ENCODE results near the gene MCAM.
A peak's percentile ranks its signal among the peaks of the same experiment; 100 is the strongest.

Gene MCAM

DNA sequence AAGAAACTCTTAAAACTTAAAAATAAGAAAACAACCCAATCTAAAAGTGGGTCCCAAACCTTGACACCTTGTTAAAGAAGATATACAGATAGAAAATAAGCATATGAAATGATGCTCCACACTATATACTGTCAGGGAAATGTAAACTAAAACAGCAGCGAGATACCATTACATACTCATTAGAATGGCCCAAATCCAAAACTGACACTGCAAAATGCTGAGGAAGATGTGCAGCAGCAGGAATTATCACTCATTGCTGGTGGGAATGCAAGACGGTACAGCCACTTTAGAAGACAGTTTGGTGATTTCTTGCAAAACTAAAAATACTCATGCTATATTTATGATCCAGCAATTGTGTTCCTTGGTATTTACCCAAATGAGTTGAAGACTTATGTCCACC is 12.4 kb upstream of the MCAM start:
- DNase-seq: no peak

DNA sequence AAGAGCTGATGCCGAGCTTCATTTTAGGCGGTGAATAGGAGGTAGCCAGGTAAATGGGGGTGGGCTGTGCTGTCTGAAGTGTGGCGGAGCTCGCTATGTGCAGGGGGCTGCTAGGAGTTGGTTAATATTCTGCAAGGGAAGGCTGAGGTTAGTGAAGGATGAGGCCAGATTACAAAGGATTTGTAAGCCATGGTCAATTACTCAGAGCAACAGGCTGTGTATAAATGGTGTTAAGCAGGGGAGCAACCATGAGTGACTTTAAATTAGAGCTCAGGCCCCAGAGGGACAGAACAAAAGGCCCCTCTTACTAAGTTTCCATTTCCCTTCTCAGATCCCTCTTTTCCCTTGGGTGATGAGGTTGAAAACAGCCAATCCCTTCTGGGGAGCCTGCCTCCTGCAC is 7.3 kb upstream of the MCAM start:
- DNase-seq: no peak

DNA sequence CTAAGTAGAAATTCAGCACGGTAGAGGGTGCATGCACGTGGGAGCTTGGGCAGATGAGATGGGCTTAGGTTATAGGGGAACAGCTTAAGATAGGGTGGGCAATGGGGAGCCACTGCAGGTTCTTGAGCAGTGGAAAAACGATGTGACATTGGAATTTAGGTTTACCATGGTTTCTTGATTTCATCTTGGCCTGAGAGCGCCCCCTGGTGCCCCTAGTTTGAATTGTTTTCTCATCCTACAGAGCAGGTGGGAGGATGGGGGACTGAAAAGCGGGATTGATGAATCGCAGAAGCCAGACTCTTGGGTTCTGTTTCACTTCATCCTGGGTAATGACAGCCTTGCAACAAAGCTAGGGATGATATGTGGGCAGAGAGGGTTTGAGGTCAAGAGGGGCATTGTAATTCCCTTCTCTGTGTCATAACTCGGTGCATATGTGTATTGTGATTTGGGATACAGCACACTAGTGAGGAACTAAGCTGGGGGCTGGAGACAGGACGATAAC is 6.7 kb upstream of the MCAM start:
- DNase-seq: peak; percentile 62

DNA sequence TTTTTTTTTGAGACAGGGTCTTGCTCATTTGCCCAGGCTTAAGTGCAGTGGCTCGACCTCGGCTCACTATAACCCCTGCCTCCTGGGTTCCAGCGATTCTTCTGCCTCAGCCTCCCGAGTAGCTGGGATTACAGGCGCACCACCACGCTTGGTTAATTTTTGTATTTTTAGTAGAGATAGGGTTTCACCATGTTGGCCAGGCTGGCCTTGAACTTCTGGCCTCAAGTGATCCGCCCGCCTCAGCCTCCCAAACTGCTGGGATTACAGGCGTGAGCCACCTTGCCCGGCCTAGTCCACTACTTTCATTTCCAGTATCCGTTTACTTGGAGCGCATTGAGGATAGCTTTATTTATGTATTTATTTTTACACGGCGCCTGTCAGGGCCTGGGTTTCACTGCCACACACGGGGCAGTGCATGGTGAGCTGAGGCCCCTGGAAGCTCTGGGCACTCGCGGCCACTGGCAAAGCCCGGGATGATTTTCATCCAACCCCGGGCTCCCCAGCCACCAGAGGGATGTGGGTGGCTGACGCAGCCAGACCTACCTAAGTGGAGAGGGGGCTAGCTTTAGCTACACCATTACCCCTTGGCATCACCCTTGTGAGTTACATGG is 6.1 kb upstream of the MCAM start:
- DNase-seq: no peak

DNA sequence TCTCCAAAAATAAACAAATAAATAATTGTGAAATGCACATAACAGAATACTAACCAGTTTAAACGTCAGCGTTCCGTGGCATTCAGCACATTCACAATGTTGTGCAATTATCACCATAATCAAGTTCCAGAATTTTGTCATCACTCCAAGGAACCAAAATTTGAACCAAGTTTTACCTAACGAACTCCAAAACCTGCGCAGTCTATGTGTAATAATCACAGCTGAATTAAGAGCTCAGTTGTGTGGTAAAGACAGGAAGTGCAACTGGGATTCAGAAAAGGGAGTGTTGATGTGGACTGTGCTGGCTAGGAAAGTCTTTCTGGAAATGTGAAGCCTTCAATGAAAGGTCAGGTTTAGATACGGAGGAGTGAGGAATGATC is 5.4 kb upstream of the MCAM start:
- no peak for DNase-seq

DNA sequence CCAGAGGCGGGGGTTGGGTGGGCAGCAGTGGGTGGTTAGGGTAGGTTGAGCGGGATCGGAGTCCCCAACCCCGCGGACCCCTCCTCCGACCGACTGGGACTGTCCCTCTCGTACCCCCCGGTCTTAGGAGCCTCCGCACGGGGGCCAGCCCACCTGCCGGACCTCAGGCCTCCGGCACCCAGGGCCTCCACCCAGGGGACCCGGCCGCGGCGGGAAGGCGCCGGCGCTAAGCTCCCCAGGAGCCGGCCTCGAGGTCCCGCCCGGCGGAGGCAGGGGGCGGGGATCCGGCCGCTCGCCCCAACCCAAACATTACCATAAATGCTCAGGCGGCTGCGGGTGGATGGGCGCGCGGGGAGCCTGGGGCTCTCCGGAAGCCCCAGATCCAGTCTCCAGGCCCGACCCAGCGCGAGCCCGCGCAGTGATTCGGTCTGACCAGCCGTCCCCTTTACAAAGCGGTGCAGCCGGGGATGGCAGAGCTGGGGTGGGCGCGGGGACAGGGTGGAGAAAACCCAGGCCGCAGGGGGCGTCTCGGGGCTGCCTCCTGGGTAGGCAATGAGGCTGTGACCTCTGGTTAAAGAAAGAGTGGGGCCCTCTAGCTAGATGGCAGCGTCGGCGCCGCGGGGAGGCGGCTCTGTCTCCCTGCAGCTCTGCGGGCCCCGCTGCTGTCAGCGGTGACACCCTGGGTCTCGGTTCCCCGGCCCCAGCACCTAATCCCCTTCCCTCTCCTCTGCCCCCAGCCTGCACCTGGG is 4.0 kb upstream of the MCAM start:
- DNase-seq: no peak

DNA sequence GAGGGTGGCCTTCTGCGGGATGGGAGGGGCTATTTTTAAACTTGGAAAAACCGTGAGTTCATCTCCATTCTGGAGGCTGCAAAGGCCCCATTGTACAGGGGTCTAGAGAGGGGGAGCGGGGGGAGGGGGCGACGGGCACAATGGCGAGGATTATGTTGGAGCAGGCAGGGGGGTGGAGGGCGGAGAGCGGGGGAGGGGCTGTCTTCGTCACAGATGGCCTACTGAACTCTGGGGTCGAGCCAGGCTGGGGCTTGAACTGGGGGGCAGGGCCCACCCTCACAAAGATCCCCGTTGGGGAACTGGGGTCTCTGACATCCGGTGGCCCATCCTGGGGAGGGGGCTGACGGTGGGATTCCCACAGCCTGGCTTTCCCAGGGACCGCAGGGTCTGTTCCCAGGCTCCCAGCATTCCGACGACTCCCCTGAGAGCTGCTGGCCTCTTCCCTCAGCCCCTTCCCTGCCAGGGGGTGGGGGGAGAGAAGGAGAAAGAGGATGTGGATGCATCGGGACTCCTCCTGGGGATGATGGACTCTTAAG is 3.4 kb upstream of the MCAM start:
- DNase-seq: no peak

DNA sequence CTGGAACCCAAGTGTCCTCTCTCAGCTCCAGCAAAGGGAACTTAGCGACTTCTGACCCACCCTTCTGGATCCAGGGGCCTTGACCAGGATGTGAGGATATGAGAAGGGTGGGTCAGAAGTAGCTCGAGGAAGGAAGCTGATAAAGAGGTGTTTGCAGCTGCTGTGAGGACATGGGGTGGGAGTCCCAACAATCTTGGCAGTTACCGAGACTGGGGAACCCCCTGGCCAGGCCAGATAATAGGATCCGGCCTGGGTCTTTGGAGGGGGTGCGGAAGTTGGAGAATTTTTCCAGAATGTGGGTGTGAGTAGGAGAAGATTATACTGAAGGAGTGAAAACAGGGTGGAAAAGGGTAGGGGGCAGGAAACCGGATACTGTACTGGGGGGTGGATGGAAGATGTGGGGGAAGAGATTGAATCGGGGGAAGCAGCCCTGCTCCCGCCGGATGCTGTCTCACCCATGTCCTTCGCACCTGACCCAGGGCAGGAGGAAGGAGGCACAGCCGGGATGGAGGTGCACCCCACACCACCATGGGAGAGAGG is 2.8 kb upstream of the MCAM start:
- DNase-seq: no peak

DNA sequence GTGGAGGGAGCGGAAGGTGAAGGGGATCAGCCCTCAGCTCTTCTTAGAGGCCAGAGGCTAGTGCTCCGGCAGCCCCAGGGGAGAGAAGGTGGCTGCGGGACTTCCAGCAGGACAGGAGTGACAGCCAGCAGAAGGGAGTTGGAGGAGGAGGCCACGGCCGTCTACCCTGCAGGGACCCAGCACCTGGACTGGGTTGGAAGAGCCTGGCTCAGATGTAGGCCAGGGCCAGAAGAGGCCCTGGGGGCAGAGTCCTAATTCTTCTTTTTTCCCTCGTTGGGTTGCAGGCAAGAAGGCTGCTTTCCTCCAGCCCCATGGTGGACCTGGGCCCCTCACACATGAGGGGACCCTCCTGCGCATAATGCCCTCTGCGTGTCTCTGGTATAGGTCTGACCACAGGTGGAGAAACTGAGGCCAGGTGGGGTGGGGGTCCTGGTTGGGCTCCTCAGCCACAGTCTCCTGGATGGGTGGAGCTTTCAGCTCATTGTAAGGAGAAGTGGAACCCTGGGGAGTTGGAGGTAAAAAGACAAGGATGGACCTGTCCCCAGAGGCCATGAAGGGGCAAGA is 2.3 kb upstream of the MCAM start:
- no peak for DNase-seq

DNA sequence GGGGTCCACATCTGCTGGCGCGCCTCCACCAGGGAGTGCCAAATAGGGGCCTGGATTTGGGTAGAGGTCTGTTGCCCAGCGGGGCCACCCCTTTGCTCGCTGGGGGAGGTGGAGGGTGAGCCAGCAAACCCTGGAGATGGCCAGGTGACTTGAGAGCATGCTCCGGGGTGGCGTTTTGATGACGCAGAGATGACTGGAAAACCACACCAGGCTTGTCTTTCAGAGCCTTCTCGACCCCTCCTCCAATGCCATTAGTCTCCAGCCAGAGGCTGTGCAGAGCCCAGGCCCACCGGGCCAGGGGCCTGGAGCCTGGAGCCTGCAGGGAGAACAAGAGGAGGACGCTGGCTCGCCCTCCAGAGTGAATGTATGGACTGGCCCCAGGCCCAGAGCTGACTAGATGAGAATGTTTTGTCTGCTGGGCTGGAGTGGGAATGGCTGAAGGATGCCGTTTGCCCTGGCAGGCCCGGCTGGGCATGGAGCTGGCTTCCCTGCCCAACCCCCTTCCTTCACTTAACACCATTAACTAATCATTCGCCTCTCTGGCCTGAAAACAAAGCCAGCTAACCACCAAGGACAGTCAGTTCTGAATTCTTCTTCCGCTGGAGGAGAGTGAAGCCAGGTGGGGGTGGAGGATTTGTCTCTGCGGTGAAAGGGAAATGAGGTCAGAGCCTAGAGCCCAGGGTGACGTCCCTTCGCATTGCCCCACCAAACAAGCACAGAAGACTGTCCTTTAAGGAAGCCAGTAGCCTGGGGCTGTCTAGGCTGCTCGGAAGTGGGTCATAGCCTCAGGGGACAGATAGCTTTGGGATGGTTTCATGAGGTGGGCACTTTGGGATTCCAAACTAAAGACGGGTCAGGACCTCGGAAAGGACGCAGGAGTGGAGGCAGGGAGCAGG is 1.6 kb upstream of the MCAM start:
- no peak for DNase-seq

DNA sequence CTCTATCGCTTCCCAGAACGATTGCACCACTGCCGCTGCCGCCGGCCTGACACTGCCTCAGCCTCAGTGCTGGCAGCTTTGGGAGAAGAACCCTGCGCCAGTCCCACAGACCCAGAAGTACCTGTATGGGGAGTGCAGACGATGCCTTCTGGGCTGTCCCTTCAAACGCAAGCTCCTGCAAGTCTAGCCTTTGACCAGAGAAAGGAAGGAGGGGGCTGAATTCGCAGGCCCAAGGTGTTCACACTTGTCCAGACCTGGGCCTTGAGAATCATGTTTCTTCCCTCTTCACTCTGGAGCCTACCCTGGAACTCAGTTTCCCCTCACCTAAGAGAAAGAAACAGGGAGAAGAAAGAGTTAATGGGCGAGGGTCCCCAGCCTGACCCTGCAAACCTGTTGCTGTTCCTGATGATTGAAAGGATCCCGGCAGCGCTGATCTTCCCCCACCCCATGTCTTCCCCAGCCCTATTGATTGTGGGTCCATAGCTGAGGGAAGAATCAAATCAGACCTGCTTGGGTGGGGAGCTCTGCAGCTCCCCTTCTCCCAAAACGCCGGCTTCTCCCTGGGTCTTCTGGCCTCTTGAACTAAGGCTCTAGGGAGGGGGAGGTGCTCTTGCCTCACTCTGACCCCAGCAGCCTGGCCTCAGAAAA is 786 bp upstream of the MCAM start:
- no peak for DNase-seq

DNA sequence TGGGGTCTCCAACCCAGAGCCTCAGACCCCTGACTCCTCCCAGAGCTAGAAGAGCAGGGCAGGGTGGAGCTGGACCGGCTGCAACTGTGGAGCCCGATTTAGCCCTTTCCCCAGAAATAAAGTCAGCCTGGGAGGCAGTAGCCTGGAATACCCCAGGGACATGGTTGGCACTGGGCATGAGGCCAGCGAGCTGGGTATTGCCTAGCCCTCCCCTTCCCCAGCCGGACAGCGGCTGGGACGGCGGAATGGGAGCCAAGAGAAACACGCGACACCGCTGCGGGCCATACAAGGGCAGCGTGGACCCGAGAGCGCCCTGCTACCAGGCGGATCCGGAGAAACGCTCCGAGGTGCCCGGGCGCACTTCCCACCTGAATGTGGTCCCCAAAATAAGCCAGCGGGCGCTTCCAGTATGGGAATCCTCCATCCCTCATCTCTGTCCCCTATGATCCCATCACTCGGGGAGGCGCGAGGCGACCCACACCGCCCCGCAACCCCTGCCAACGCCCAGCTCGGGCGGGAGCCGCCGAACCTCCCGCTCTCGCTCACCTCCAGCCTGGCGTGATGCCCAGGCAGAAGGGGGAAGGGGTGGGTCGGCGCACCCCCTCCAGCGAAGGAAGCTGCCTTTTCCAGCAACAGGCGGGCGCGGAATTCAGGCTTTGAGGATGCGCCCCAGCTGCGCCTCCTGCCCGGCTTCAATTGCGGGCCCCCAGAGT is 758 bp downstream of the MCAM start:
- no peak for DNase-seq

DNA sequence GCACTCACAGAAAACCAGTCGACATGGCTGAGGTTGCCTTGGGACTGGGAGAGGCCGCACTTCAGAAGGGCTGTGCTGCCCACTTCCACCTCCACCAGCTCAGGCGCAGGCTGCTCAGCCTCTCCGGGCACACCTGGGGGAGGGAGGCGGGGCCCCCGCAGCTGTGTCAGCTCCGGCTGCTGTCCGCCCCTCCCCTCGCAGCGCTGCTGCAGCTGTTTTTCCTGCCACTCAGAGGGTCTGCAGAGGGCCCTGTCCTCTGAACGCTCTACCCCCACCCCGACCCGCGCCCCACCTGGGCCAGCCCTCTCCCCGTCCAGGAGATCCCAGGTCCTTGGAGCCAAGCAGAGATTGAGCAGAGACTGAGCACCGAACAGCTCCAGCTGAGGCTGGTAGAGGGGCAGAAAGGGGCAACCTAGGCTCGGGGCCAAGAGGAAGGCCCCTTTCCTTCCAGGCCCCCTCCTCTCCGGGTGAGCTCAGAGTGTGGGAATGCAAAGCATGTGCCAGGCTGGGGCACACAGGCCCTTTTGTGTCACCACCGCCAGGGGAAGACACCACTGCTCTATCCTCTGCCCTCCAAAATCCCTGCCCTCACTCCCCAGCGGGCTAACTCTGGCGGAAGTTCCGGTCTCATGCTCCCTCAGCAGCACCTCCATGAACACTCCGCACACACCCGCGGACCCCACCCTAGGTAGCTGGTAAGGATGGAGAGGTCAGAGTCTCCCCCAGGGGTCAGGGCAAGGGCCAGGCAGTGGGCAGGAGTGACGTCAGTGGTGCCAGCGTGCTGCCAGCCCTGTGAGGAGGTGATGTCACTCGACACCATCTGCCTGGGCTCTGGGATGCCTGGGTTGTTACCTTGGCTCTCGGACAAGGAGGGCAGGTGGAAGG is 1.6 kb downstream of the MCAM start:
- peak; percentile 53 for DNase-seq

DNA sequence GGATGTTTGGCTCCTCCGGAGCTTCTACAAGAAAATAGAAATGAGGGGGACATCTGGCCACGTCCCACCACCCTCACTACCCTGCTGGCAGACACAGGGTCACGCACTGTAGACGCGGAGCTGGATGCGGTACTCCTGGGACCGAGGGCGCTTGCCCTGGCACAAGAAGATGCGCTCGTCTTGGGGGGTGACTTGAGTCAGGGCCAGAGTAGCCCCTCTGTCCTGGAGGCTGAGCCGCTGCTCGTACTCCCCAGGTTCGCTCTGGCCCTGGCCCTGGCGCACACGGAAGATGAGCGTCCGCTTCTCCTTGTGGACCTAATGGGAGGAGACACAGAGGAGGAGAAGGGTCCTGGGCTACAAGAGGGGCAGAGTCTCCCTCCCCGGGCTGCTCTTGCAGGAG is 2.2 kb downstream of the MCAM start:
- DNase-seq: no peak

DNA sequence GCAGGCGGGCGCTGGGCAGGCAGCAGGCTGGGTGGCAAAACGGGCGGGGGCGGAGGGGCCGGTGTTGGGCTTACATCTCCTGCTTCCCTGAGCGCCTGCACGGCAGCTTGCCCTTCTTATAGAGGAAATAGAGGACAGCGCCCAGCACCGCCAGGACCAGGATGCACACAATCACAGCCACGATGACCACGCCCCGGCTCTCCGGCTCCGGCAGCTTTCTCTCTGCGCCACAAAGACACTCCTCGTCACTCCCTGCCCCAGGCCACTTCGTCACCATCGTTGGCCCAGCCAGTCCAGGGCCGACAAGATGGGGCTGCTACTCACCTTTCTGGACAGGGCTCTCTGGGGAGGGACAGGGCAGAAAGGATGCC is 6.3 kb downstream of the MCAM start:
- DNase-seq: no peak

DNA sequence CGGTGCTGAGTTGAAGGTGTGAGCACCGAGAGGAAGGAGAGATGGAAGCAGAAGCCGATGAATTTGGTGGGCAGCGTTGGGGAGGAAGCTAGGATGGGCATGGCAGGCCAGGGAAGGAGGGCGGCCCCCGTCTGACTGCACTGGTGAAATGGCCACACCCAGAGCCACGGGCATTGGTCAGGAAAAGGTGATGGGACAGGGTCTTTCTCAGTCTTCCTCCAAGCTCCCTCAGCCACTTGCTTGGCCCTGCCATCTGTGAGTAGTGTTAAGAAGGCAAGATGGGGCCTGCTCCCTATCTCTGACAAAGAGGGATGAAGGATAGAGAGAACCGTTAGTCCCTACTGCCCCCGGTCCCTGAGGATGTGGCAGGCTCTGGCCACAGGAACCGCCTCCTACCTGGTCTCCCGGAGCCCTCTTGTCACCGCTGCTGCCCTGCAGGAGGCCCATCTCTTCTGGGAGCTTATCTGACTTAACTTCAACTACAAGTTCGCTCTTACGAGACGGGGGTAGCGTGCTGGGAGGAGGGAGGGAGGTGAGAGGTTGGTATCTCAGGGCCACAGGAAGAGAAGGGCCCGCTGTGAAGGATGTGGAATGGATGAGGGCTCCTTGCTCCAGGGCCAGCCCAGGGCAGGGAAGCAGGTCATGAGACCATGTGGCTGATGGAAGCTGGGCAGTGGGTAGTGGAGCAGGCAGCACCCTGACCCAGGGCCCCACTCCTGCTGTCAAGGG is 6.8 kb downstream of the MCAM start:
- no peak for DNase-seq

DNA sequence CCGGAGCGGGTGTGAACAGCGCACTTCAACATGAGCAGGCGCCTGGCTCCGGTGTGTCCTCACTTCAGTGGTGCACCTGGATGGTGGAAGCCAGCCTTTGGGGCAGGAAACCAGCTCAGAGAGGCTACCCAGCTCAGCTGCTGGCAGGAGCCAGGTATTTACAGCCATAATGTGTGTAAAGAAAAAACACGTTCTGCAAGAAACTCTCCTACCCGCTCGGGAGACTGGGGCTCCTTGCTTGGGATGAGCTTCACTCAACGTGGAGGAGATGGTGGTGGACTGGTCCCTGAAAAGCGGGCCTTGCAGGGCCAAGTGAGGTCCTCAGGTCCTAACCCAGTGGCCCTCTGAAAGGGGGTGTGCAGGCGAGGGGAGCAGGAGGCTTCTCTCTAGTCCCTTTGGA is 7.5 kb downstream of the MCAM start:
- DNase-seq: no peak

DNA sequence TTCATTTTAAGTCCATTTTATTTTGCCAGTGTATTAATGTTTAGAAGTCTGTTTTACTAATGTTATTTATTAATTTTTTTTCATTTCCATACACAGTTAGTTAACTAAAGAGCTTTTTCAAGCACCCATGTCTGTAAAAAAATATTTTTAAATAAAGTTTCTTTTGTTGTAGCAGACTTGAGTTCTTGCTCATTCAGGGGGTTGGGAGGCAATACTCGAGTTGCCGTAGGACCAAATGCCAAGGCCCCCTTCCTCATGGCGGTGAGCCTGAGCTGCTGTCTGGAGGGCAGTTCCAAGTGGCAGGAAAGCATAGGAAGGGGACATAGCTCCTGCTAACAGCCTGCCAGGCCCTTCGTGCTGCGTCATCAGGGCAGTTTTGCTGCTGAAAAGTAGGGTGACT is 9.0 kb downstream of the MCAM start:
- no peak for DNase-seq

DNA sequence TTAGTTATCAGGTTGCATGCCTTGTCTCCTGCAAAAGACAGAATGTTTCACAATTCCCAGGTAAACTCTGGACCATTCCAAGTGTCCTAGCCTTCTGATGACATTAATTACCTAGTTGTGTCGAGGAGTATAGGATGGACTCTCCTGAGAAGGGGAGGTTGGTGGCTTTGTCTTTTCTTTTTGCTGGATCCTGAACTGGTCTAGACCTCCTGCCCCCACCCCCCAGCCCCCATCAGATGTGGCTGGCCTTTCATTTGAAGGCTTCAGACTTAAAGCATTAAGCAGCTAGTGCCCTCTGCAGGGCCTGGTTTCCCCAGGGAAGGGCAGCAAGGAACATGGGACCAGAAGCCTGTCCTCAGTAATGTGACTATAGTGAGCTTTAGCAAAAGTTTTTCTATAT is 9.7 kb downstream of the MCAM start:
- no peak for DNase-seq

DNA sequence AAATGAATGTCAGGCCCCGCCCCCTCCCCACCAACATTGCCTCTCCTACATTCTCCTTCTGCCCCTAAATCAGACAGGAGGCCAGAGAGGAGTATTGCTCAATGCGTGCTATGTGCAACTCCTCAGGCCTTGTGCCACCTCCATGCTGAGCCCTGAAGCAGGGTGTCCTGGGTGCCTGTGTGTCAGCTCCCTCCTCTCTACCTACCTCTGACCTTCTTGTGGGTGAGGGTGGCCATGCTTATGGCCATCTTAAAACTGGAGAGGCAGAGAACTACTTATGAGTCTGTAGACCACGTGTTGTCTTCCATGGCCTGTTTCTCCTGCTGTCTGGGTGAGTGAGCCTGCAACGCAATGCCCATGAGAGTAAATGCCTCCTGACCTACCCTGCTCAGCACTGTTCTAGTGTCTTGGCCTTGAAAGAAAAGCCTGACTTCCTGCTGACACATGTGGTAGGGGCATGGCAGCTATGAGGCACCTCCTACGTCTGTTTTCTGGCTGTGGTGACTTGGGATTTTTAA is 10.5 kb downstream of the MCAM start:
- no peak for DNase-seq
